GM12878 (cell line): ENCODE data around the gene PISD. TPM values are rescaled to one million over a fixed set of nuclear protein-coding genes. Genes with fewer than 3 reads are reported as not detected.
A peak's percentile ranks its signal among the peaks of the same experiment; 100 is the strongest.

Experiments
- ATF7 ChIP-seq: fragments of 450-650 bp; IDR thresholded peaks from 2 replicates; pipeline ENCODE4 v1.6.1; 2016; ENCODE audit warnings: low read depth, mild to moderate bottlenecking
- BACH1 ChIP-seq: fragments of 450-650 bp; IDR thresholded peaks from 2 replicates; pipeline ENCODE4 v1.6.1; 2017; ENCODE audit warnings: mild to moderate bottlenecking, borderline replicate concordance
- BMI1 ChIP-seq: fragments of 450-650 bp; IDR thresholded peaks from 2 replicates; pipeline ENCODE4 v1.6.1; 2016; ENCODE audit warnings: mild to moderate bottlenecking, moderate library complexity, borderline replicate concordance
- CBFB ChIP-seq: IDR thresholded peaks from 2 replicates; pipeline ENCODE4 v1.6.1; 2016; ENCODE audit warnings: antibody characterized with exemption, low read depth
- CBX3 ChIP-seq: fragments of 200-600 bp; sonication (generic); IDR thresholded peaks from 2 replicates; pipeline ENCODE4 v1.6.1; 2016; ENCODE audit warnings: low read depth, borderline replicate concordance
- CBX5 ChIP-seq: sonication (generic); IDR thresholded peaks from 2 replicates; pipeline ENCODE4 v1.6.1; 2016; ENCODE audit warnings: low read depth, moderate library complexity, mild to moderate bottlenecking, inconsistent platforms
- CREM ChIP-seq: IDR thresholded peaks from 2 replicates; pipeline ENCODE4 v1.6.1; 2014; ENCODE audit warnings: antibody characterized with exemption, low read depth
- ETV6 ChIP-seq, 2 experiments: fragments of 450-650 bp in 1 of 2; IDR thresholded peaks in 1 of 2; conservative IDR thresholded peaks in 1 of 2; 2 replicates each; pipeline ENCODE4 v1.6.1; 2014; ENCODE audit warnings: antibody characterized with exemption in 1 of 2, borderline replicate concordance in 1 of 2, low read depth in 1 of 2, mild to moderate bottlenecking in 1 of 2, moderate library complexity in 1 of 2
- EZH2 ChIP-seq: IDR thresholded peaks from 2 replicates; pipeline ENCODE4 v1.6.1; 2012; ENCODE audit warnings: low read depth, mild to moderate bottlenecking, control low read depth, inconsistent platforms, low read length, borderline replicate concordance; ENCODE audit not compliant: control insufficient read depth
- HDAC2 ChIP-seq: fragments of 200-600 bp; sonication (generic); IDR thresholded peaks from 2 replicates; pipeline ENCODE4 v1.6.1; 2017
- IRF4 ChIP-seq: IDR thresholded peaks from 2 replicates; pipeline ENCODE4 v1.6.1; 2011; ENCODE audit warnings: low read depth, low read length
- KLF5 ChIP-seq: fragments of 450-650 bp; IDR thresholded peaks from 2 replicates; pipeline ENCODE4 v1.6.1; 2014; ENCODE audit warnings: mild to moderate bottlenecking; ENCODE audit not compliant: partially characterized antibody
- LARP7 ChIP-seq: fragments of 450-650 bp; IDR thresholded peaks from 2 replicates; pipeline ENCODE4 v1.6.1; 2017; ENCODE audit warnings: mild to moderate bottlenecking
- MEF2B ChIP-seq: fragments of 450-650 bp; IDR thresholded peaks from 2 replicates; pipeline ENCODE4 v1.6.1; 2018; ENCODE audit warnings: mild to moderate bottlenecking, moderate library complexity; ENCODE audit not compliant: partially characterized antibody, poor library complexity, severe bottlenecking
- MTA3 ChIP-seq: IDR thresholded peaks from 2 replicates; pipeline ENCODE4 v1.6.1; 2012; ENCODE audit warnings: low read length, inconsistent platforms, borderline replicate concordance
- PAX8 ChIP-seq: fragments of 450-650 bp; IDR thresholded peaks from 2 replicates; pipeline ENCODE4 v1.6.1; 2017; ENCODE audit warnings: mild to moderate bottlenecking, moderate library complexity
- POLR2A ChIP-seq: IDR thresholded peaks from 2 replicates; pipeline ENCODE4 v1.6.1; 2011; ENCODE audit warnings: low read depth, mild to moderate bottlenecking, low read length
- RELA ChIP-seq: fragments of 450-650 bp; IDR thresholded peaks from 2 replicates; pipeline ENCODE4 v1.8.0; 2014; ENCODE audit warnings: borderline replicate concordance; ENCODE audit not compliant: partially characterized antibody
- RUNX3 ChIP-seq: IDR thresholded peaks from 2 replicates; pipeline ENCODE4 v1.6.1; 2012; ENCODE audit warnings: low read length, inconsistent platforms
- SIN3A ChIP-seq: IDR thresholded peaks from 2 replicates; pipeline ENCODE4 v1.6.1; 2012; ENCODE audit warnings: low read depth, low read length, improper control_type of control experiment
- SMC3 ChIP-seq: IDR thresholded peaks from 2 replicates; pipeline ENCODE4 v1.6.1; 2011; ENCODE audit warnings: low read length, improper control_type of control experiment, borderline replicate concordance
- STAT1 ChIP-seq: fragments of 450-650 bp; conservative IDR thresholded peaks from 2 replicates; pipeline ENCODE4 v1.6.1; 2014; ENCODE audit warnings: antibody characterized with exemption, mild to moderate bottlenecking
- TAF1 ChIP-seq: IDR thresholded peaks from 2 replicates; pipeline ENCODE4 v1.6.1; 2011; ENCODE audit warnings: mild to moderate bottlenecking, low read depth, low read length, borderline replicate concordance
- TARDBP ChIP-seq: IDR thresholded peaks from 2 replicates; pipeline ENCODE4 v1.6.1; 2016; ENCODE audit warnings: borderline replicate concordance
- TBL1XR1 ChIP-seq: IDR thresholded peaks from 2 replicates; pipeline ENCODE4 v1.6.1; 2012; ENCODE audit warnings: low read depth, low read length, improper control_type of control experiment
- ZBED1 ChIP-seq: IDR thresholded peaks from 2 replicates; pipeline ENCODE4 v1.6.1; 2016; ENCODE audit warnings: borderline replicate concordance
- ZNF384 ChIP-seq: IDR thresholded peaks from 2 replicates; pipeline ENCODE4 v1.6.1; 2012; ENCODE audit warnings: low read depth, mild to moderate bottlenecking, low read length, improper control_type of control experiment, borderline replicate concordance
- ZNF622 ChIP-seq: fragments of 450-650 bp; IDR thresholded peaks from 2 replicates; pipeline ENCODE4 v1.6.1; 2017; ENCODE audit warnings: mild to moderate bottlenecking, inconsistent platforms
- ZZZ3 ChIP-seq: IDR thresholded peaks from 2 replicates; pipeline ENCODE4 v1.6.1; 2011; ENCODE audit warnings: low read depth; ENCODE audit not compliant: control insufficient read depth, insufficient read length
- polyA plus RNA-seq, 11 experiments: library from polyadenylated mRNA; depleted of rRNA in 4 of 11; unstranded in 6 of 11; stranded (reverse) in 5 of 11; fragments of >200 nt; fragmentation: Nextera tagmentation in 4 of 11; fragmentation: Illumina TruSeq in 1 of 11; extraction: Ambion mirVana in 4 of 11; extraction: Trizol in 1 of 11; gene quantifications; 1 replicate in 1 of 11; 2 replicates in 10 of 11; pipeline versions ENCODE4 v1.2.1 to v1.2.3, GENCODE V29; 2011 to 2016; ENCODE audit warnings: inconsistent platforms in 2 of 11, missing spikeins in 2 of 11, low read depth in 1 of 11
- total RNA-seq, 4 experiments: library from RNA; depleted of rRNA in 3 of 4; stranded (reverse); fragments of >200 nt in 3 of 4; fragmentation: Illumina TruSeq in 1 of 4; extraction: Trizol in 1 of 4; gene quantifications; 2 replicates each; pipeline versions ENCODE4 v1.2.1 to v1.2.3, GENCODE V29; 2013 to 2021
- TF ChIP-seq, protein P1 (sequence below): IDR thresholded peaks from 2 replicates; pipeline ENCODE4 v1.6.1; 2011; ENCODE audit warnings: low read depth, low read length, improper control_type of control experiment, borderline replicate concordance
- TF ChIP-seq, protein P2 (sequence below): IDR thresholded peaks from 2 replicates; pipeline ENCODE4 v1.6.1; 2012; ENCODE audit warnings: low read depth, low read length, improper control_type of control experiment
- TF ChIP-seq, protein P3 (sequence below): fragments of 450-650 bp; IDR thresholded peaks from 2 replicates; pipeline ENCODE4 v1.6.1; 2017; ENCODE audit warnings: mild to moderate bottlenecking, low read depth, inconsistent platforms; ENCODE audit not compliant: poor library complexity, severe bottlenecking
- TF ChIP-seq, protein P4 (sequence below): IDR thresholded peaks from 2 replicates; pipeline ENCODE4 v1.6.1; 2011; ENCODE audit warnings: low read depth, mild to moderate bottlenecking, low read length, moderate library complexity, borderline replicate concordance; ENCODE audit errors: extremely low read depth

PISD gene
- total and polyA plus RNA-seq, 10 of the 15 experiments (the other 5 are each of a cell fraction or from before 2014, with no cell fraction given) = 25.8 to 62.7 (median 45.8) TPM

DNA sequence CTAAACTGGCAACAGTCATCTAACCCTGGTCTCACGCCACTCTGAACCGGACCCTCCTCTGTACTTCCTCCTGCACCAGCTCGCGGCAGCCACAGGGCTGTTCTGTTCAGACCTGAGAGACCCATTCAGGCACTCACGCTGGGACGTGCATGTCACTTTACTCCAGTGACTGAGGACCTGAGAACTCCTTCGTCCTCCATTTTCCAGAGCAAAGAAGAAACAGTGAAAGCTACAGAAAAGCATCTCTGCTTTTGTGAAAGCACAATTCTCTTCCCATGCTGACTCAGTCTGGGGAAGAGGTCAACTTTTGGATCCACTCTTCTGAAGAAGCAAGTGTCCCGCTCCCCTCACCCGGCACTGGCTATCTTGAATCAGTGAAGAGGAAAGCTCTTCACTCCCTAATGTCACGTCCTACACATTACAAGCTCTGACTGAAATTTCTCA lies 24.5 kb downstream of the PISD start (continued):
- TF ChIP-seq, protein P1, sequence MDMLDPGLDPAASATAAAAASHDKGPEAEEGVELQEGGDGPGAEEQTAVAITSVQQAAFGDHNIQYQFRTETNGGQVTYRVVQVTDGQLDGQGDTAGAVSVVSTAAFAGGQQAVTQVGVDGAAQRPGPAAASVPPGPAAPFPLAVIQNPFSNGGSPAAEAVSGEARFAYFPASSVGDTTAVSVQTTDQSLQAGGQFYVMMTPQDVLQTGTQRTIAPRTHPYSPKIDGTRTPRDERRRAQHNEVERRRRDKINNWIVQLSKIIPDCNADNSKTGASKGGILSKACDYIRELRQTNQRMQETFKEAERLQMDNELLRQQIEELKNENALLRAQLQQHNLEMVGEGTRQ = no peak
- TF ChIP-seq ZNF384 (no peak), TAF1 (peak; percentile 36; the same call in 1 of the 2 replicates), LARP7 (no peak), CBFB (no peak), CBX5 (no peak), HDAC2 (no peak), BACH1 (no peak), SMC3 (no peak), MEF2B (peak; percentile 15), ZZZ3 (no peak), STAT1 (no peak), MTA3 (no peak; the same call in 1 of the 2 replicates), CREM (peak; percentile 14; the same call in 1 of the 2 replicates), PAX8 (no peak), CBX3 (no peak), TARDBP (no peak), IRF4 (no peak), POLR2A (peak; percentile 68), ETV6 (conservative IDR thresholded peaks at IDR 0.05 in 1 of 2, IDR thresholded peaks at IDR 0.05 in 1 of 2; ENCODE audit: borderline replicate concordance in 1 of 2, low read depth in 1 of 2) (no peak), SIN3A (0 out of 2 replicates have a peak, but pooled peaks have one; percentile 19), TBL1XR1 (no peak), ZNF622 (no peak), EZH2 (no peak), ZBED1 (no peak), RELA (no peak), RUNX3 (0 out of 2 replicates have a peak, but pooled peaks have one; percentile 5), KLF5 (no peak), ATF7 (no peak), BMI1 (no peak)
- TF ChIP-seq, protein P2, sequence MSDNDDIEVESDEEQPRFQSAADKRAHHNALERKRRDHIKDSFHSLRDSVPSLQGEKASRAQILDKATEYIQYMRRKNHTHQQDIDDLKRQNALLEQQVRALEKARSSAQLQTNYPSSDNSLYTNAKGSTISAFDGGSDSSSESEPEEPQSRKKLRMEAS = no peak
- TF ChIP-seq, protein P3, sequence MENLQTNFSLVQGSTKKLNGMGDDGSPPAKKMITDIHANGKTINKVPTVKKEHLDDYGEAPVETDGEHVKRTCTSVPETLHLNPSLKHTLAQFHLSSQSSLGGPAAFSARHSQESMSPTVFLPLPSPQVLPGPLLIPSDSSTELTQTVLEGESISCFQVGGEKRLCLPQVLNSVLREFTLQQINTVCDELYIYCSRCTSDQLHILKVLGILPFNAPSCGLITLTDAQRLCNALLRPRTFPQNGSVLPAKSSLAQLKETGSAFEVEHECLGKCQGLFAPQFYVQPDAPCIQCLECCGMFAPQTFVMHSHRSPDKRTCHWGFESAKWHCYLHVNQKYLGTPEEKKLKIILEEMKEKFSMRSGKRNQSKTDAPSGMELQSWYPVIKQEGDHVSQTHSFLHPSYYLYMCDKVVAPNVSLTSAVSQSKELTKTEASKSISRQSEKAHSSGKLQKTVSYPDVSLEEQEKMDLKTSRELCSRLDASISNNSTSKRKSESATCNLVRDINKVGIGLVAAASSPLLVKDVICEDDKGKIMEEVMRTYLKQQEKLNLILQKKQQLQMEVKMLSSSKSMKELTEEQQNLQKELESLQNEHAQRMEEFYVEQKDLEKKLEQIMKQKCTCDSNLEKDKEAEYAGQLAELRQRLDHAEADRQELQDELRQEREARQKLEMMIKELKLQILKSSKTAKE = no peak
- TF ChIP-seq, protein P4, sequence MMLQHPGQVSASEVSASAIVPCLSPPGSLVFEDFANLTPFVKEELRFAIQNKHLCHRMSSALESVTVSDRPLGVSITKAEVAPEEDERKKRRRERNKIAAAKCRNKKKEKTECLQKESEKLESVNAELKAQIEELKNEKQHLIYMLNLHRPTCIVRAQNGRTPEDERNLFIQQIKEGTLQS = no peak
